Cardiac muscle cell (in vitro differentiated cells and primary cell): ENCODE data around the gene LPIN1. TPM values are rescaled to one million over a fixed set of nuclear protein-coding genes. Genes with fewer than 3 reads are reported as not detected.
"Not testable (repeated sequence)": the region's sequence is repeated elsewhere in the genome, so short reads cannot be mapped to it uniquely, and the experiment has no call there.

Experiments used
- DNase-seq, 2 donors: peaks; one replicate each; pipeline versions ENCODE4 v3.0.0 to v3.0.0-alpha.2; 2010 to 2017; ENCODE audit warnings: low read depth in 1 of 2, low spot score in 1 of 2
- H3K27ac ChIP-seq: fragments of 200-600 bp; sonication (generic); 2 replicates; pipeline ENCODE4 v1.5.1; 2016
- H3K27me3 ChIP-seq: fragments of 200-600 bp; sonication (generic); 2 replicates; pipeline ENCODE4 v1.6.0; 2016; ENCODE audit warnings: control low read depth
- H3K36me3 ChIP-seq: fragments of 200-600 bp; sonication (generic); 2 replicates; pipeline ENCODE4 v1.5.1; 2016; ENCODE audit warnings: control low read depth
- H3K4me1 ChIP-seq: fragments of 200-600 bp; sonication (generic); 2 replicates; pipeline ENCODE4 v1.8.1; 2017; ENCODE audit warnings: low read depth, mild to moderate bottlenecking, mixed run types
- H3K4me3 ChIP-seq: fragments of 200-600 bp; sonication (generic); 2 replicates; pipeline ENCODE4 v1.5.1; 2016; ENCODE audit warnings: mild to moderate bottlenecking
- H3K9me3 ChIP-seq: fragments of 200-600 bp; sonication (generic); 2 replicates; pipeline ENCODE4 v1.5.1; 2017; ENCODE audit warnings: low read depth, mild to moderate bottlenecking, control low read depth
- CTCF ChIP-seq: IDR thresholded peaks from 2 replicates; pipeline ENCODE4 v1.5.1; 2012; ENCODE audit warnings: low read depth, mild to moderate bottlenecking, low read length
- polyA plus RNA-seq: library from polyadenylated mRNA; unstranded; fragments of >200 nt; fragmentation: Nextera tagmentation; extraction: Ambion mirVana; gene quantifications from 2 replicates; pipeline ENCODE4 v1.2.1, GENCODE V29; 2016
- total RNA-seq: library from RNA; depleted of rRNA; stranded (reverse); fragments of >200 nt; gene quantifications from 2 replicates; pipeline ENCODE4 v1.2.3, GENCODE V29; 2016

Gene LPIN1
- total and polyA plus RNA-seq, 2 experiments from 2014 or later, result 47.0 to 58.3 TPM

GRCh38 chr2:11729362-11730212 is 16.8 kb upstream of the LPIN1 start:
- no peak for TF ChIP-seq CTCF
- H3K4me1 ChIP-seq, result no peaks in the 10 kb centered on the region

GRCh38 chr2:11731214-11731984 is 15.0 kb upstream of the LPIN1 start:
- H3K4me3 ChIP-seq, H3K27me3 ChIP-seq, H3K36me3 ChIP-seq, H3K27ac ChIP-seq, H3K4me1 ChIP-seq, H3K9me3 ChIP-seq: not testable (repeated sequence)
- peak in 1 of 2 donors; percentile 68 for DNase-seq

More at GRCh38 chr2:11729362-11730212, 16.8 kb upstream of the LPIN1 start:
- H3K9me3 ChIP-seq, result no peaks in the 10 kb centered on the region
- H3K4me3 ChIP-seq, result no peak overlapping the region
- no peak overlapping the region for H3K27ac ChIP-seq
- no peak for DNase-seq
- H3K36me3 ChIP-seq, result no peaks in the 10 kb centered on the region
- no peaks in the 10 kb centered on the region for H3K27me3 ChIP-seq

GRCh38 chr2:11732587-11732986 is 13.8 kb upstream of the LPIN1 start:
- H3K9me3 ChIP-seq, result no peaks in the 10 kb centered on the region
- H3K4me3 ChIP-seq, result no peak overlapping the region
- H3K4me1 ChIP-seq, result no peaks in the 10 kb centered on the region
- no peak for DNase-seq
- H3K27ac ChIP-seq, result no peak overlapping the region
- no peaks in the 10 kb centered on the region for H3K36me3 ChIP-seq
- no peak for TF ChIP-seq CTCF
- no peaks in the 10 kb centered on the region for H3K27me3 ChIP-seq

GRCh38 chr2:11737852-11738251 is 8.6 kb upstream of the LPIN1 start:
- DNase-seq, H3K9me3 ChIP-seq, H3K36me3 ChIP-seq, H3K27me3 ChIP-seq, H3K4me3 ChIP-seq, H3K27ac ChIP-seq: not testable (repeated sequence)
- peaks cover 14% of the 10 kb centered on the region for H3K4me1 ChIP-seq

- Histone ChIP-seq H3K9me3 (no peaks in the 10 kb centered on the region), H3K27ac (no peak overlapping the region), H3K36me3 (no peaks in the 10 kb centered on the region), H3K27me3 (no peaks in the 10 kb centered on the region), H3K4me3 (no peak overlapping the region), H3K4me1 (peaks cover 17% of the 10 kb centered on the region)
- peak; percentile 81 to 95 for DNase-seq
- TF ChIP-seq CTCF, result peak; percentile 69
These were observed 7.6 kb upstream of the LPIN1 start for GRCh38 chr2:11738589-11739436.

- H3K36me3 ChIP-seq, result no peaks in the 10 kb centered on the region
These were observed 5.7 kb upstream of the LPIN1 start for GRCh38 chr2:11740723-11741122.

More at GRCh38 chr2:11740723-11741122, 5.7 kb upstream of the LPIN1 start:
- H3K4me1 ChIP-seq, result peaks cover 29% of the 10 kb centered on the region
- no peak overlapping the region for H3K4me3 ChIP-seq
- DNase-seq, result no peak
- no peaks in the 10 kb centered on the region for H3K27me3 ChIP-seq
- no peaks in the 10 kb centered on the region for H3K9me3 ChIP-seq
- no peak overlapping the region for H3K27ac ChIP-seq
- TF ChIP-seq CTCF, result no peak
